NCI-H2107 treated with DMSO at 0.1 percent for 48 hours (cell line): ENCODE measurements around the gene SULF2.

Source experiments
- DNase-seq: peaks from one replicate; lab custom pipeline; 2025; ENCODE audit not compliant: unreplicated experiment; lab: John Stamatoyannopoulos, UW

SULF2 gene

DNA sequence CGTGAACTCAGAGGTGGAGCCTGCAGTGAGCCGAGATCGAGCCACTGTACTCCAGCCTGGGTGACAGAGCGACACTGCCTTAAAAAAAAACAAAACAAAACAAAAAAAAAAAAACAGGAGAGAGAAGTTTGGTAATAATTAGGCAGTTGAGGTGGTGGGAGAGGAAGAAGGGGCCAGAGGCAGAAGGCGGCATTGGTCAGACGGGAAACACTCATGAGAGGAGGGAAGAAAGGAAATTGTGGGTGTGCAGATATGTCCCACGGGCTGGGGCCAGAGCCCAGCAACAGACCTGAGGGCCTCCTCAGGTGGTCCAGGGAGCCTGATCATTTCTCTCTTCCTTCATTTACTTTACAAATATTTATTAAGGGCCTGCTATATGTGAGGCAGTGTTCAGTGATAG, 20.0 kb downstream of the SULF2 start:
- DNase-seq: no peak

DNA sequence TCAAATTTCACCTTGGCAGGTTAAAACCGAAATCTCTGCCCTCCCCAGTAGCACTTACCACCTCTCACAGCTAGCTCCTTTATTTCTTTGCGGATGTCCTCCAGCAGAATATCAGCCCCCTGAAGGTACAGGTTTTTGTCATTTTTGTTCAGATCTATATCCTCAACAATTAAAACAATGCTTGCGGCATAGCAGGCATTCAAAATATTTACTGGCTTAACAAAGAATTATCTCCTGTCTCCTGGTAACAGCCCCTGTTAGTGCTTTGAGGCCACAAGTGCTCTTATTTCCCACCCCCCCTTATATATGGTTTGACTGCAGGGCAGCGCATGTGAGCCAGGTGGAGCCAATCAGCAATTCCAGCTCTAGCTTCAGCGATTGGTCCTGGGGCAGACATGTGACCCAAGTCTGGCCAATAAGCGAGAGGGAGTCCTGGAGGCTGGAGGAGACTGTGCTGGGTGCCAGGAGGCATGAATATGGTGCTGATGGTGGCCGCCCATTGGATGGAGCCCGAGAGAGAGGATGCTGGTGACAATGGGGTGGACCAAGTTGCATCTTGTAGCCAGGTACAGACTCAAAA, 21.0 kb downstream of the SULF2 start:
- DNase-seq: no peak

- no peak for DNase-seq
Observed at GRCh38 chr20:47762699-47763268, 22.5 kb downstream of the SULF2 start.

GRCh38 chr20:47761482-47762047, 23.7 kb downstream of the SULF2 start:
- DNase-seq: no peak

DNA sequence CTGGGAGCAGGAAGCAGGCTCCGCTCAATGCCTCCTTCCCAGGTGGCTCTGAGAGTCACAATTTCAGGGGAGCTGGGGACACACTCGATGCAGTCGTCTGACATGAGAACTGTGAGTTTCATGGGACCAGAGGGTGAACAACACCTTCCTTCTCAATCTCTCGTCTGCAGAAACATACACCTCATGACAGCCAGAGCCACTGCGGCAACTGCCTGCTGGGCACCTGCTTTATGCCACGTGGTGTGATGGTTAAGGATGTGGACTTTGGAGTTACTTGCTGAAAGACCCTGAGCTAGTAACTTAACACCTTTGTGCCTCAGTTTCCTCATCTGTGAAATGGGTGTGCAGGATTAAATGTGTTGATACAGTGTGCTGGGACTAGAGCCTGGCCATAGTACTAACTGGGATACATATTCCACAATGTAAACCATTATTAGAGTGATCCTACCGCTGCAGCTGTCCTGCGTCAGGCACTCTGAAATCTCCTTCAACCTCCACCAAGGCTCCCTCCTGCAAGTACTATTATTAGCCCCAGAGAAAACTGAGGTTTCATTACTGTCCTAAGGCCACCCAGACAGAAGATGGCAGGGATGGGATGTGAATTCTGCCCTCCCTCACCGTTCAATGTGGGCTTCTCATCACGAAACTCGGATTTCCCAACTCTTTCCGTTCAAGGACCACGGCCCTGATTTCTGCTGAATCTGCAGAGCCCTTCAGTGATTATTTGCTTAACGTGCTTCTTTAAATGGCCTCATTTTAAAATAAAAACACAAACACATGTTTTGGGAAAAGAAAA, 24.4 kb downstream of the SULF2 start:
- no peak for DNase-seq

GRCh38 chr20:47758517-47759450, 26.5 kb downstream of the SULF2 start:
- no peak for DNase-seq

DNA sequence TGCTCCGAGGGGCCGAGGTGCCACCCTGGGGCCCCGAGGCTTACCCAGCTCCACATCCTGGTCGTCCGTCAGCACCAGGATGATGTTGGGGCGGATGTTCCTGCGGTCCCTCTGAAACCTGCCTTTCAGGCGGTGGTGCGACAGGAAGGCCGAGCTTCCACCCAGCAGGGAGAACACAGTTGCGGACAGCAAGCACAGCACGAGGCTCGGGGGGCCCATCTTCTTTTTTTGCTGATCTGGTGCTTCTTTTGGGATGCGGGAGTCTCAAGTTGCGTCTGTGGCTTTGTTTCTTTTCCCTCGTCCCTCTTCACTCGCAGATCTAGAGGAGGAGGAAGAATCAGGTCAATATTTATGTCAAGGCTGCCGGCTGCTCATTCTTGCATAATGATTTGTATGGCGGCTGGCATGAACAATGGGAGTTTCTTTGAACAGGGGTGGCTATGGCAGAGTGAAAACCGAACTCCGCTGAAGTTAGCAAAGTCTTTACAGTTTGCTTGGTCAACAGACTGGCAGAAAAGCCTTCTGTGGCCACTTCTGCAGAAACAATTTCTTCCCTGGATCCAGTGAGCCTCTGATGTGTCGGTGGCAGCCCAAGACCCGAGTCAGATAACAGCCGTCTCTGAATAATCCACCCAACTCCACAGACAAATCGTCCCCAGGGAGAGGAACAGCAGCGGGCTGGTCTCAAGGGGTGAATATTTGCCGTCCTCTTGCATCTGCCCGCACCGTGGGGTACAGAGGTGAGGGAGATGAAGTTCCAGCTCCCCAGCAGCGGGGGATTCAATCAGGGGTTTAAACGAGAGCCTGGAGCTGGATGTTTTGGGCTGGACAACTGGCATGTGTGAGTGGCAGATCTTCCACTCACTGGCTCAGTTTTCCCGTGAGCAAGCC, 27.9 kb downstream of the SULF2 start:
- DNase-seq: no peak

DNA sequence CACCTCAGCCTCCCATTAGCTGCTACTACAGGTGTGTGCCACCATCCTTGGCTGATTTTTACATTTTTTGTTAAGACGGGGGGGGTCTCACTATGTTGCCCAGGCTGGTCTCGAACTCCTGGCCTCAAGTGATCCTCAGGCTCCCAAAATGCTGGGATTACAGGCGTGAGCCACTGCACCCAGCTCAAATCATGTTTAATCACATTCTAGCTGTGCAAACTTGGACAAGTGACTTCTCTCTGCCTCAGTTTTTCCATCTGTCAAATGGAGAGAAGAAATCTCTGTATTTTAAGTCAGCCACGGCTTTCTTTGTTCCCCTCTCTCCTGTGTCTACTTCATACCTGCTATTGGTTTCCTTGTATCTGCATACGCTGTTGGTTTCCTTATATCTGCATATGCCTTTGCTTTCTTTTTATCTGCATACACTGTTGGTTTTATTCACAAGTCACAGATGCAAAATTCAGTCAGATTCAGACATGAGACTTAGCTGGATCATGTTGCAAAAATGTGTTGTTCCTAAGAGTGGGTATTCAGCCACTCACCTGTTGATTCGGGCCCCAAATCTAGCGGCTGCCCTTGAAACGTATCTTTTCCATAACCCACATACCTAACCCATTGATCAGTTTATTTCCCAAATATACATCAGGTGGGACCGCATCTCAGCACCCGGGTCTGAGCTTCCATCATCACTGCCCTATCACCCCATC, 30.2 kb downstream of the SULF2 start:
- no peak for DNase-seq

GRCh38 chr20:47754388-47754715, 30.9 kb downstream of the SULF2 start:
- DNase-seq: no peak

- DNase-seq: no peak
Observed at GRCh38 chr20:47753576-47754387, 31.5 kb downstream of the SULF2 start.

GRCh38 chr20:47751449-47751848, 33.8 kb downstream of the SULF2 start:
- no peak for DNase-seq

- no peak for DNase-seq
Observed at GRCh38 chr20:47749339-47749738, 35.9 kb downstream of the SULF2 start.

GRCh38 chr20:47748823-47749222, 36.5 kb downstream of the SULF2 start:
- DNase-seq: peak; percentile 29

GRCh38 chr20:47748069-47748468, 37.2 kb downstream of the SULF2 start:
- no peak for DNase-seq

DNA sequence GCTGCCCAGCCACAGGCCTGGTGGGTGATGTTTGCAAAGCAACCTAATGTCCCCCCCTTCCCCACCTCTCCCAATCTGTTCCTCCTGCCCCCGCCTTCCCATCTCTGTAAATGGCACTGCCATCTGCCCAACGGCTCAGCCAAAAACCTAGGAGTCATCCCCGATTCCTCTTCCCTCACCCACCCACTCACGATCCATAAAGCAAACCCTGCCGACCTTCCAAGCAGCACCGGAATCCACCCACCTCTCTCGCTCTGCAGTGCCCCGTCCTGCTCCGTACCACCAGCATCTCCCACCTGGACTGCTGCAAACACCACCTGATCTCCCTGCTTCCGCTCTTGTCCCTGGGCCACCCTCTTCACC, 37.6 kb downstream of the SULF2 start:
- DNase-seq: no peak

GRCh38 chr20:47744803-47745202, 40.5 kb downstream of the SULF2 start:
- DNase-seq: no peak

DNA sequence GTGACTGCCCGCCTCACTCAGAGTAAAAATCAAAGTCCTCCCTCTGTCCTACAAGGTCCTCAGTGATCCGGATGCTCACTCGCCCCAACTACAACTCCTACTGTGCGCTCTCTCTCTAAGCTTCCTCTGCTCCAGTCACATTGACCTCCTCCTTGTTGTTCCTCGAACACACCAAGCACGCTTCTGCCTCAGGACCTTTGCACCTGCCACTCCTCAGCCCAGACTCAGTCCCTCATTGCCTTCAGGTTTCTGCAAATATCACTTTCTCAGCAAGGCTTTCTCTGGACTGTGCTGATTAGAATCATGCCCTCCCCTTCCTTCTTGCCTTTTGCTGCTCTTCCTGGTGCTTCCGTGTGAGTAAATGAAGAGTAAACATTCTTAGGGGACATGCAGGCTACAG, 41.6 kb downstream of the SULF2 start:
- DNase-seq: no peak

DNA sequence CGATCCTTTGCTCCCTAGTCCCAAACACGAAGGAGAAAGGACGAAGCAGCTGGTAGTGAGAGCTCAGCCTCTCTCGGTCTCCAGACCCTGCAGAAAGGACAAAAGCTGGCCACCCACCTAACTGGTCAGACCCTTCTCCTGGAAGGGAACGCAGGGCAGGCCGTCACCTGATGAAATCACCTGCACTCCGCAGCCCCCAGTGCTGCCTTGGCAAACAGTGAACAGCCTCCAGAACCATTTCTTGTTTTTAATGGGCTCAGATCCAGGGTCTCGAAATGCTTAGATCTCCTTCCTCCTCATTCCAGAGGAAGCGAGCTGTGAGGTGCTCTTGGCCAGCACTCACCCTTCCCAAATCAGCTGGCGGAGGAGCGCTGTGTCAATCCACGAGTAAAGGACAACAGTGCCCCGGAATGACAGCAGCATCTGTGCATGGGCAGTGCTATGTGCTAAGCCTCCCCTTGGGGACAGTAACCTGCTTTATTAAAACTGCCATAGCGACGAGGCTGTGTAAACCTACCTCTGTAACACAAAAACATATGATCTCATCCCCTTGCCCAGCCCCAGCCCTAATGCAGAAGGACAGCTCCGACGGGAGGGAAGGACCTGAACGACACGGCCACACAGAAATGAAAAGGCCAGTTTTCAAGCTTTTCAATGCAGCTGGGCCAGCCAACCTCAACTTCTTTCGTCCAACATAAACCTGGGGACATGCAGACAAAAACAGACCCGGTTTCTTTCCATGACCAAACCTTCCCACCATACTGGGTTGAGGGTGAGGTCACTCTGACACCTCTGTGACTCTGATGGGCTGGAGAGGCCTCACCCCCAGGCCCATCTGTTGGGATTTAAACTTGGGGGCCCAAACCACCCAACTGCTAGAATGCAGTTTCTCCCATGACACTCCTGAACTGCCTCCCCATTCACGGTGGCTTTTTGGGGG, 43.3 kb downstream of the SULF2 start:
- no peak for DNase-seq
